ENCODE measurements around the gene CARMIL1. TPM values are rescaled to one million over a fixed set of nuclear protein-coding genes. Genes with fewer than 3 reads are reported as not detected.
A peak's percentile ranks its signal among the peaks of the same experiment; 100 is the strongest.

Gene CARMIL1
- total RNA-seq, 1 donor from 2014 or later: 30.4 TPM

DNA sequence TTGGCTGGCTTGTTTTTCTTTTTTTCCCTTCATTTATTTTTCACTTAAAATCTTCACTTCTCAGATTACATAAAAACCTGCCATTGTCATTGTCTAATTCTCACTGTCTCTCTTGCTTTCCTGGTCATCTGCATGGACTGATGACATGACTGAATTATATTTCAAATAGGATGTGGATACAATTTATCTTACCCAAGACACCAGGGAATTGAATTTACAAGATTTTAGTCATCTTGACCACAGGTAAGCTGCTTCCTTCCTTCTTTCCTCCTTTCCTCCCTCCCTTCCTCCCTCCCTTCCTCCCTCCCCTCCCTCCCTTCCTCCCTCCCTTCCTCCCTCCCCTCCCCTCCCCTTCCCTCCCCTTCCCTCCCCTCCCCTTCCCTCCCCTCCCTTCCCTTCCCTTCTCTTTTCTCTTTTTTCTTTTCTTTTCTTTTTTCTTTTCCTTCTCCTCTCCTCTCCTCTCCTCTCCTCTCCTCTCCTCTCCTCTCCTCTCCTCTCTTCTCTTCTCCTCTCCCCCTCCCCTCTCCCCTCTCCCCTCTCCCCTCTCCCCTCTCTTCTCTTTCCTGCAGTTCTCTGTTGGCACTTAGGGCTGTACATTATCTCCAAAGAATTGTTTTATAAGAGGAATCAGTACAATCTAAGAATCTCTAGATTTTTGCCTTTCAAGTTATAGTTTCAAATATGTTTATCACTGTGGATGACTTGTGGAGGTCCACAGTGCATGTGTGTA, 171.5 kb downstream of the CARMIL1 start:
- ATAC-seq (no peak), DNase-seq (no peak)
- TF ChIP-seq, protein P1, sequence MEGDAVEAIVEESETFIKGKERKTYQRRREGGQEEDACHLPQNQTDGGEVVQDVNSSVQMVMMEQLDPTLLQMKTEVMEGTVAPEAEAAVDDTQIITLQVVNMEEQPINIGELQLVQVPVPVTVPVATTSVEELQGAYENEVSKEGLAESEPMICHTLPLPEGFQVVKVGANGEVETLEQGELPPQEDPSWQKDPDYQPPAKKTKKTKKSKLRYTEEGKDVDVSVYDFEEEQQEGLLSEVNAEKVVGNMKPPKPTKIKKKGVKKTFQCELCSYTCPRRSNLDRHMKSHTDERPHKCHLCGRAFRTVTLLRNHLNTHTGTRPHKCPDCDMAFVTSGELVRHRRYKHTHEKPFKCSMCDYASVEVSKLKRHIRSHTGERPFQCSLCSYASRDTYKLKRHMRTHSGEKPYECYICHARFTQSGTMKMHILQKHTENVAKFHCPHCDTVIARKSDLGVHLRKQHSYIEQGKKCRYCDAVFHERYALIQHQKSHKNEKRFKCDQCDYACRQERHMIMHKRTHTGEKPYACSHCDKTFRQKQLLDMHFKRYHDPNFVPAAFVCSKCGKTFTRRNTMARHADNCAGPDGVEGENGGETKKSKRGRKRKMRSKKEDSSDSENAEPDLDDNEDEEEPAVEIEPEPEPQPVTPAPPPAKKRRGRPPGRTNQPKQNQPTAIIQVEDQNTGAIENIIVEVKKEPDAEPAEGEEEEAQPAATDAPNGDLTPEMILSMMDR (IDR thresholded peaks at IDR 0.05): no peak
- intact Hi-C loops (cut with DNase I): no loop called here
- Histone ChIP-seq H3K9me3 (no peaks in the 10 kb centered on the region), H3K4me3 (peak overlapping the region; percentile 29), H3K27ac (no peak overlapping the region), H3K36me3 (peaks cover 5% of the 10 kb centered on the region), H3K27me3 (ENCODE audit: low read depth) (no peaks in the 10 kb centered on the region), H3K4me1 (no peaks in the 10 kb centered on the region)

DNA sequence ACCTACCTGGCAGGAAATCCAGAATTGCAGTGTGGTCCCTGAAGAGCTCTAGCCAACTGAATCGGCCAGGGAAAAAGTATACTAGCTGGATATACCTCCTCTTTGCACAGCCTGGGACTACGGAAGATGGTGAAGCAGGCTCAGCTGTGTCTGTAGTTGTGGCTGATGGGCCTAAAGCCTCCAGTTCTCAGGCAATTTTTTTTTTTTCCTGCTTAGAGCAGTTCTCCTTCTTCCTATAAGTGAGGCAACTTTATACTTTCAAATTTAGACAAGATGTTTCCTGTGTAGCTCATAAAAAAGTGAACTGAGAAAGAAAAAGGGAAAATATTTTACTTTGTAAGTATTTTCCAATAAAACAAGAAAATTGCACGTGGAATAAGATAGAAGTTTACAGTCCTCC, 172.9 kb downstream of the CARMIL1 start:
- no peak overlapping the region for H3K27ac ChIP-seq
- H3K4me1 ChIP-seq: no peaks in the 10 kb centered on the region
- H3K36me3 ChIP-seq: peaks cover 5% of the 10 kb centered on the region
- ATAC-seq (peak; percentile 32 to 52), DNase-seq (no peak)
- no peak overlapping the region for H3K4me3 ChIP-seq
- H3K27me3 ChIP-seq (ENCODE audit: low read depth): no peaks in the 10 kb centered on the region
- intact Hi-C loops (cut with DNase I): no loop called here
- TF ChIP-seq, protein P1 (IDR thresholded peaks at IDR 0.05): no peak
- H3K9me3 ChIP-seq: no peaks in the 10 kb centered on the region

DNA sequence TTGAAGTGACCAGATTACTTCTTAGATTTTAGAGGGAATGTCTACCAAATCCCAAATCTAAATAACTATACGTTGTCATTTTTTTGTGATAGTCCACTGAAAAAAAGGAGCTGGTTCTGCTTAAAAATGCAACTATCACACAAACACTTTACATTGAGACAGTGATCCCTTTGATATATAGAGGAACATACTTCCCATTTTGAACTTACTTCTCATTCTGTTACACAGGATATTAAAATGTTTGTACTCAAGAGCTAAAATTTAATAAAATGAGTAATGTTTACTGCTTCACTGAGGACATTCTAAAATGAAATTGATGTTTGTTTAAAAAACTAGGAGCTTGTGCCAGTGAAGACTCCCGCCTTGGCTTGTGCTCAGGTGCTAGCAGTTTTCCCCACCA, 174.1 kb downstream of the CARMIL1 start:
- ATAC-seq: no peak
- Histone ChIP-seq H3K27me3 (ENCODE audit: low read depth) (no peaks in the 10 kb centered on the region), H3K27ac (no peak overlapping the region), H3K4me3 (no peak overlapping the region), H3K9me3 (no peaks in the 10 kb centered on the region), H3K36me3 (peaks cover 5% of the 10 kb centered on the region), H3K4me1 (no peaks in the 10 kb centered on the region)
- TF ChIP-seq, protein P1 (IDR thresholded peaks at IDR 0.05): no peak
- DNase-seq: no peak
- intact Hi-C loops (cut with DNase I): no loop called here

DNA sequence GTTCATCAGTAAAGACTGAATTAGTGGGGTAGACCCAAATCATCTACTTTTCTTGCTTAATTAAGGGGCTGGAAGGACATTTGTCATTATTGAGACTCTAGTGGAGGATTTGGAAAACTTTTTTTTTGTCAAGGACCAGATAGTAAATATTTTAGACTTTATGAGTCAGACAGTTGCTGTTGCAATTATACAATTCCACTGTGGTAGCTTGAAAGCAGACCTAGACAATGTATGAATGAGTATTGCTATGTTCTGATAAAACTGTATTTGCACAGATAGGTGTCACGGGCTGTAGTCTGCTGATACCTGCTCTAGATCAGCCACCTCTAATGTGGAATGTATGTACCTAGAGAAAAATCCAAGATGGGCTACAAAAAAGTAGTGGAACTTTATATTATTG, 175.0 kb downstream of the CARMIL1 start:
- H3K4me1 ChIP-seq: no peaks in the 10 kb centered on the region
- DNase-seq (no peak), ATAC-seq (no peak)
- no peak overlapping the region for H3K27ac ChIP-seq
- TF ChIP-seq, protein P1 (IDR thresholded peaks at IDR 0.05): no peak
- H3K36me3 ChIP-seq: peaks cover 5% of the 10 kb centered on the region
- H3K9me3 ChIP-seq: no peaks in the 10 kb centered on the region
- no peak overlapping the region for H3K4me3 ChIP-seq
- intact Hi-C loops (cut with DNase I): no loop called here
- no peaks in the 10 kb centered on the region for H3K27me3 ChIP-seq (ENCODE audit: low read depth)

DNA sequence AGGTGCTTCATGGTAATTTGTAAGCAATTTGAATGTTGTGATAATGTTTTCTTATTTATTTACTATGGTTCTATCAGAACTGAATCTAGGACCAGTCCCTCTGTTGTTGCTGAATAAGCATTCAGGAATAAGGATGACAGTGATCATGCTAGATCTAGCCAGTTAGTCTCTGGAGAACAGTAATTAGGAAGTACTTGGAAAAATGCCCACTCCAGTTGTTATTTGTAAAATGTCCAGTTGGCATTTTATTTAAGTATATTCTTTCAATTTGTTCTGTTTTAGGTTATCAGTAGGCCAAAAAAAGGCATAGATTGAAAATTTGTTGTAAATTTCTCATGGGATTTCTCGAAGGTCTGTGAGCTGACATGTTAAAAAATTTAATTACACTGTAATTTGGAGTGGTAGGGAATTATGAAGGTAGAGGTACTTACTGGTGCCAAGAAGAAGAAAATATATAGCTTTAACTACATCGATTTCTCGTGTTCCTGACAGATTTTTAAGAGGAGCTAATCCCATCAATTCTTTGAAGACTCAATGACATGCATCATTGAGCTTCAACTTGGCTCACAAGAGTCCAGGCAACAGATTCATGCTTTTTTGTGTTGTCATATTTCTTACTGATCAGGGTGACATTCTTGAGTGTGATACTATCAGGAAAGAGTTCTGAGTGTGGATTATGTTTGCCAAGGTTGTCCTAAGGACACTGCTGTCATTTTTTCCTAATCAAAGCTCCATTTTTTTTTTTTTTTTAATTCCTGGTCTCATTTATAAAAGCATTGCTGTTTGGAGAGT, 177.3 kb downstream of the CARMIL1 start:
- H3K4me1 ChIP-seq: no peaks in the 10 kb centered on the region
- no peak overlapping the region for H3K27ac ChIP-seq
- H3K9me3 ChIP-seq: no peaks in the 10 kb centered on the region
- H3K27me3 ChIP-seq (ENCODE audit: low read depth): no peaks in the 10 kb centered on the region
- DNase-seq (no peak), ATAC-seq (no peak)
- H3K36me3 ChIP-seq: no peaks in the 10 kb centered on the region
- intact Hi-C loops (cut with DNase I): no loop called here
- TF ChIP-seq, protein P1 (IDR thresholded peaks at IDR 0.05): no peak
- H3K4me3 ChIP-seq: no peak overlapping the region

Data from lower lobe of right lung (tissue), 2 donors.